ENCODE data around the gene OR51E2. TPM values are rescaled to one million over a fixed set of nuclear protein-coding genes. Genes with fewer than 3 reads are reported as not detected.

OR51E2 gene
- total RNA-seq, 1 donor, result 0.43 TPM

GRCh38 chr11:4680341-4680740, 17.3 kb downstream of the OR51E2 start:
- DNase-seq (ENCODE audit: low read depth), result no peak
- no peak overlapping the region for H3K4me3 ChIP-seq (ENCODE audit: low read depth, low read length)
- TF ChIP-seq, protein P1, sequence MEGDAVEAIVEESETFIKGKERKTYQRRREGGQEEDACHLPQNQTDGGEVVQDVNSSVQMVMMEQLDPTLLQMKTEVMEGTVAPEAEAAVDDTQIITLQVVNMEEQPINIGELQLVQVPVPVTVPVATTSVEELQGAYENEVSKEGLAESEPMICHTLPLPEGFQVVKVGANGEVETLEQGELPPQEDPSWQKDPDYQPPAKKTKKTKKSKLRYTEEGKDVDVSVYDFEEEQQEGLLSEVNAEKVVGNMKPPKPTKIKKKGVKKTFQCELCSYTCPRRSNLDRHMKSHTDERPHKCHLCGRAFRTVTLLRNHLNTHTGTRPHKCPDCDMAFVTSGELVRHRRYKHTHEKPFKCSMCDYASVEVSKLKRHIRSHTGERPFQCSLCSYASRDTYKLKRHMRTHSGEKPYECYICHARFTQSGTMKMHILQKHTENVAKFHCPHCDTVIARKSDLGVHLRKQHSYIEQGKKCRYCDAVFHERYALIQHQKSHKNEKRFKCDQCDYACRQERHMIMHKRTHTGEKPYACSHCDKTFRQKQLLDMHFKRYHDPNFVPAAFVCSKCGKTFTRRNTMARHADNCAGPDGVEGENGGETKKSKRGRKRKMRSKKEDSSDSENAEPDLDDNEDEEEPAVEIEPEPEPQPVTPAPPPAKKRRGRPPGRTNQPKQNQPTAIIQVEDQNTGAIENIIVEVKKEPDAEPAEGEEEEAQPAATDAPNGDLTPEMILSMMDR (IDR thresholded peaks at IDR 0.05; ENCODE audit: insufficient read depth, low read depth, low read length), result no peak

- peak; percentile 1 for DNase-seq (ENCODE audit: low read depth)
- H3K4me3 ChIP-seq (ENCODE audit: low read depth, low read length), result no peak overlapping the region
- TF ChIP-seq, protein P1 (IDR thresholded peaks at IDR 0.05; ENCODE audit: insufficient read depth, low read depth, low read length), result no peak
Observed at GRCh38 chr11:4677948-4678347, 19.7 kb downstream of the OR51E2 start.

- no peak for DNase-seq (ENCODE audit: low read depth)
- TF ChIP-seq, protein P1 (IDR thresholded peaks at IDR 0.05; ENCODE audit: insufficient read depth, low read depth, low read length), result no peak
- no peak overlapping the region for H3K4me3 ChIP-seq (ENCODE audit: low read depth, low read length)
Observed at GRCh38 chr11:4673781-4674180, 23.9 kb downstream of the OR51E2 start.

DNA sequence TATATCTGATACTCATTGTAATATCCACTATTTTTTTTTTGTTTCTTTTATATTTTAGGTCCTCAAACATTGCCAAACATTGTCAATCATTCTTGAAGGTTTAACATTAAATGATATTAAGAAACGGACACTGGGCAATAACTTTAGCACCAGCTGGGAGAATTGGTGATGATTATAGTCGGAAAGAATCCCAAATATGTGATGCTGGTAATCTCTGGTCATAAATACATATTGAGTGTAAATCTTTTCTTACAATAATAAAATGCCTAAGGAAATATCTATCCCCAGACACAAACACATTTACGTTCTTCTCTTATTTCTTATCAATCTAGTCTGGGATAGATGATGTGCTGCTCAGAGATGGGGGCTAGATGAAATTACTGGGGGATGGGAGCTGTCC, 25.2 kb downstream of the OR51E2 start:
- TF ChIP-seq, protein P1 (IDR thresholded peaks at IDR 0.05; ENCODE audit: insufficient read depth, low read depth, low read length), result no peak
- DNase-seq (ENCODE audit: low read depth), result peak; percentile 18
- no peak overlapping the region for H3K4me3 ChIP-seq (ENCODE audit: low read depth, low read length)

- H3K4me3 ChIP-seq (ENCODE audit: low read depth, low read length), result no peak overlapping the region
- no peak for DNase-seq (ENCODE audit: low read depth)
- TF ChIP-seq, protein P1 (IDR thresholded peaks at IDR 0.05; ENCODE audit: insufficient read depth, low read depth, low read length), result no peak
Observed at GRCh38 chr11:4671741-4672140, 25.9 kb downstream of the OR51E2 start.

DNA sequence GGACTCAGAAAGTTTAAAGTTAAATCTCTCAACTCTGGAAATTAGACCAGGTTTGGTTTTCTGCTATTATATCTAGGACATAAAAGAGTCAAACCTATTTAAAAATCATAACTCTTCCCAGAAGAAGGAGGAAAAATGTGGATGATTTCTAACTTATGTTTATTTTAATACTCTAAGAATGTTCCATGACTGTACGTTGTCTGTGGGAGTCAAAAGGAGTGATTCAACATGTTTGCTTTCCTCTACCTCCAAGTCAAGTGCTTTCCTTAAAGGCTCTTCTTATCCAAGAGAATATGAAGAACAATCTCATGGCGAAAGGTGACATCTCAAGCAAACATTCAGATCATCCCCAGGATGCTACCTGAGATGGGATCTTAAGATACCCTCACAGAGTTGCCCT, 32.2 kb downstream of the OR51E2 start:
- TF ChIP-seq, protein P1 (IDR thresholded peaks at IDR 0.05; ENCODE audit: insufficient read depth, low read depth, low read length), result no peak
- H3K4me3 ChIP-seq (ENCODE audit: low read depth, low read length), result no peak overlapping the region
- DNase-seq (ENCODE audit: low read depth), result no peak

DNA sequence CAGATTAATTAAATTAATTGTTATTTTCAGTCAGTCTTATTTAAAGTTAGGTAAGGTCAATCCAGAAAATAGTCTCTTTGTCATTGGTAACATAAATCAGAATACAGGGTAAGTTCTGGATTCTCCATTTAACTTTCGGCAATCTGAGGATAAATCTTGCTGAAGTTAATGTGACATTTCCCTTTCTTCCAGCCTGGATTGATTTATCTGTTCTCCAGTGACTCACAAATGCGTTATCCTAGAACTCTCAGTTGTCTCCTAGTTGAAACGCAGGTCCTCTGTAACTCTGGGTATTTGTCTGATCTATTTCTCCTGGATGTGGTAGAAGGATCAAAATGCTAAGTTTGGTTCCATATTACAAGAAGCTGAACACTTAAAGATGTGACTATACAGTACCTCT, 32.9 kb downstream of the OR51E2 start:
- H3K4me3 ChIP-seq (ENCODE audit: low read depth, low read length), result no peak overlapping the region
- TF ChIP-seq, protein P1 (IDR thresholded peaks at IDR 0.05; ENCODE audit: insufficient read depth, low read depth, low read length), result no peak

More for the DNA sequence above, 32.9 kb downstream of the OR51E2 start:
- peak; percentile 1 for DNase-seq (ENCODE audit: low read depth)
